HG02870 (cell line): ENCODE data around the gene BRSK2.
"Not testable (repeated sequence)": the region's sequence is repeated elsewhere in the genome, so short reads cannot be mapped to it uniquely, and the experiment has no call there.

ENCODE experiments used
- ATAC-seq: cut with Tn5 transposase; IDR thresholded peaks from one replicate; pipeline ENCODE4 v1.9.1; 2021; ENCODE audit warnings: mild to moderate bottlenecking, moderate library complexity; ENCODE audit not compliant: unreplicated experiment

The BRSK2 gene

DNA sequence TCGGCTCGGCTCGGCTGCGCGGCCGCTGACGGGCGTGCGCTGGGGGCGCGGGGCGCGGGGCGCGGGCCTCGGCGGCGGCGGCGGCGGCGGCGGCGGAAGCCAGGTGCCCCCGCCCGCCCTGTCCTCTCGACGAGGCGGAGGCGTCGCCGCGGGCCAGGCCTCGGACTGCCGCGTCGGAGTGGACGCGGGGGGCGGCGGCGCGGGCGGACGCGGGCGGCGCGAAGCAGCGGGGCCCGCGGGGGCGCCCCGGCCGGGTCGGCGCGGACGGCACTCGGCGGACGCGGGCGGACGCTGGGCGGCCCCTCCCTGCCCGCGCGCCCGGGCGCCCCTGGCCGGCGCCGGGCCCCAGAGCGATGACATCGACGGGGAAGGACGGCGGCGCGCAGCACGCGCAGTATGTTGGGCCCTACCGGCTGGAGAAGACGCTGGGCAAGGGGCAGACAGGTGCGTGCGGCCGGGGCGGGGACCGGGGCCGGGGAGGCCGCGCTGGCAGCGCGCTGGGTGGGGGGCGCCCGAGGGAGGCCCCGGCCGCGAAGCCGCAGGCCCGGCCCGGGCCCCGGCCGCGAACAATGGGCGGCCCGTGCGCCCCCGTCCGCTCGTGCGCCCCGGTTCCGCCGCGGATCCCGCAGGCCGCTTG, at the start of gene BRSK2:
BRSK2 (plus strand) TSS at position 3 of the 637 bp plus-strand sequence; CDS start at position 354, 351 bp downstream.
- no peak for ATAC-seq

DNA sequence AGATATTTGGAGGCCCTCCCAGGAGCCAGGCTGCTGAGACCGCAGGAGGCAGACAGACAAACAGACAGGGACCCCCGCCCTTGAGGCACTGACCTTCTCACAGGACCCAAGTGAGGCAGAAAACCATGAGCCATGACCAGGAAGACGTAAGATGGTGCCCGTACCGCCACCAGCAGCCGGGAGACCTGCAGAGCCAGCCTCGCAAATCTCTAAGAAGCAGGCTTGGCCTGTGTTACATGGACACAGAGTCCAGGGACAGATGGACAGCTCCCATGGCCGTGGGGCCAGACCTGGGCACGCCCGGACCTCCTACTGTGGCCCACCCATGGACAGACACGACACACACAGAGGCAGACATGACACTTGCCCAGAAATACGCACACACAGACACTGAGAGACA, 49.6 kb upstream of the BRSK2 start:
- ATAC-seq, result no peak

DNA sequence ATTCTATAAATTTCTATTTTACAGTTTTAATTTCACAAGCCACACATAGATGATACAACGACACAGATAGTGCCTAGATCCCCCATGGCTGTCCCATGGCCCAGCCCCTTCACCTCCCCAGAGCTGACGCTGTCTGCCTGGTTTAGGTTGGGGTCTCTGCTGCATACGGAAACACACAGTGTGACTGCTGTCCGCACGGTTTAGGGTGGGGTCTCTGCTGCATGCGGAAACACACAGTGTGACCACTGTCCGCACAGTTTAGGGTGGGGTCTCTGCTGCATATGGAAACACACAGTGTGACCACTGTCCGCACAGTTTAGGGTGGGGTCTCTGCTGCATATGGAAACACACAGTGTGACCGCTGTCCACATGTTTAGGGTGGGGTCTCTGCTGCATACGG, 48.5 kb upstream of the BRSK2 start:
- not testable (repeated sequence) for ATAC-seq

GRCh38 chr11:1341928-1342524, 47.7 kb upstream of the BRSK2 start:
- ATAC-seq, result no peak

- ATAC-seq, result no peak
Measured at GRCh38 chr11:1342946-1343345, 46.8 kb upstream of the BRSK2 start.

- ATAC-seq, result no peak
Measured at GRCh38 chr11:1343391-1344055, 46.2 kb upstream of the BRSK2 start.

GRCh38 chr11:1344056-1344635, 45.6 kb upstream of the BRSK2 start:
- no peak for ATAC-seq

DNA sequence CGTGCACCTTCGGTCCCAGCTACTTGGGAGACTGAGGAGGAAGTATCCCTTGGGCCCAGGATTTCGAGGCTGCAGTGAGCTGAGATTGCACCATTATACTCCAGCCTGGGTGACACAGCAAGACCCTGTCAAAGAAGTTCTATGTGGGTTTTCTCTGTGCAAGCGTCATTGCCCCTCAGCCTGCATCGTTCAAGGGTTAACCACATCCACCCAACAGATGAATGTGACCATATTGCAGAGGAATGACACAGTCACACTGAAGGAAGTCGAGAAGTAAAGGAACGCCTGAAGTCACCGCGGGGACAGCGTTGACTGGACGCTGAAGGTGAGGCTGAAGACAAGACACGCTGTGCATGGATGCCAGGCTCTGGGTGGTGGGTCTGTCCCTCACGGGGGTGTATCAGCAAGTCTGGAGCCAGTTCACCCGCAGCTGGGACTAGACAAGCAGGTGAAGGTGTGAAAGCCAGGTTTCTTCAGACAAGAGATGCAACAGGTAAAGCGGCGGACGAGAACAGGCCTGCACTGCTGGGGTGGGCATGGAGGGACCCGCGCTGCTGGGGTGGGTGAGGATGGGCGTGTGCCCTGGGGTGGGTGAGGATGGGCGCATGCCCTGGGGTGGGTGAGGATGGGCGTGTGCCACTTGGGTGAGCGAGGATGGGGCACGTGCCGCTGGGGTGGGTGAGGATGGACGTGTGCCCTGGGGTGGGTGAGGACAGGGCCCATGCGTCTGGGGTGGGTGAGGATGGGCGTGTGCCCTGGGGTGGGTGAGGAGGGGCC, 43.8 kb upstream of the BRSK2 start:
- no peak for ATAC-seq

DNA sequence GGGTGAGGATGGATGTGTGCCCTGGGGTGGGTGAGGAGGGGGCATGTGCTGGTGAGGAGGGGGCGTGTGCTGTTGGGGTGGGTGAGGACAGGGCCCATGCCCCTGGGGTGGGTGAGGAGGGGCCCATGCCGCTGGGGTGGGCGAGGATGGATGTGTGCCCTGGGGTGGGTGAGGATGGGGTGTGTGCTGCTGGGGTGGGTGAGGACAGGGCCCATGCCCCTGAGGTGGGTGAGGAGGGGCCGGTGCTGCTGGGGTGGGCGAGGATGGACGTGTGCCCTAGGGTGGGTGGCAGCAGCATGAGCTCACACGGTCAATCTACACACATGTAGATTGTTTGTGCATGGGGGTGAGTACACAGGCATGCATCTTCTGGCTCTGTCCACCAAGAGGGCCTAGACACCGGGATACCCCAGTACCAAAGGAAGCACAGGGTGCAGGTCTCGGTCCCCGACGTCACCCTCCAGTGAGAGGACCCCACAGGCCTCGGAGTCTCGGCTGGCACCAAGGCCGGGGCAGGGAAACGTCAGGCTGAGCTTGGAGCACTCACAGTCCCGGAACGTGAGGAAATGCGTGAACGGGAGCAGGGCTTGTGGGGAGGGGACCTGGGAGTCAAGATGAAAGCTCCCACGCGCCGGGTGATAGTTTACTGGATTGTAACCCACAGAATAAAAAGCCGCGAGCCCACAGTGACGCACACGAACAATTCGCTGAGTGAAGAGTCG, 42.9 kb upstream of the BRSK2 start:
- no peak for ATAC-seq

DNA sequence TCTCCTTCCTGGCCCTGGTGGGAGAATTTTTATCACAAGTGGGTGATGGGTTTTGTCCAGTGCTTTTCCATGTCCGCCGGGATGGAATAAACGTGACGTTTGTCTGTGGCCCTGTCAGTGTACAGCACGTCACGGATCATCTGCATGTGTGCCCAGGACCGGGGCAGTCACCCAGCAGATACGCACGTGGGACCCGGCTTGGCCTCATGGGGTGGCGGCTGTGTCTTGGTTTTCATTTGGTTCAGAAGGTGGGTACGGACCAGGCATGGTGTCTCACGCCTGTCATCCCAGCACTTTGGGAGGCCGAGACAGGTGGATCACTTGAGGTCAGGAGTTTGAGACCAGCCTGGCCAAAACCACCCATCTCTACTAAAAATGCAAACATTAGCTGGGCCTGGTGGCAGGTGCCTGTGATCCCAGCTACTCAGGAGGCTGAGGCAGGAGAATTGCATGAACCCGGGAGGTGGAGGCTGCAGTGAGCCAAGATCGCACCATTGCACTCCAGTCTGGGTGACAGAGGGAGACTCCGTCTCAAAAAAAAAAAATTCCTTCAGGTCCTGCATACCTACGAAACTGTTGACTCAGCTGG, 42.2 kb upstream of the BRSK2 start:
- not testable (repeated sequence) for ATAC-seq

DNA sequence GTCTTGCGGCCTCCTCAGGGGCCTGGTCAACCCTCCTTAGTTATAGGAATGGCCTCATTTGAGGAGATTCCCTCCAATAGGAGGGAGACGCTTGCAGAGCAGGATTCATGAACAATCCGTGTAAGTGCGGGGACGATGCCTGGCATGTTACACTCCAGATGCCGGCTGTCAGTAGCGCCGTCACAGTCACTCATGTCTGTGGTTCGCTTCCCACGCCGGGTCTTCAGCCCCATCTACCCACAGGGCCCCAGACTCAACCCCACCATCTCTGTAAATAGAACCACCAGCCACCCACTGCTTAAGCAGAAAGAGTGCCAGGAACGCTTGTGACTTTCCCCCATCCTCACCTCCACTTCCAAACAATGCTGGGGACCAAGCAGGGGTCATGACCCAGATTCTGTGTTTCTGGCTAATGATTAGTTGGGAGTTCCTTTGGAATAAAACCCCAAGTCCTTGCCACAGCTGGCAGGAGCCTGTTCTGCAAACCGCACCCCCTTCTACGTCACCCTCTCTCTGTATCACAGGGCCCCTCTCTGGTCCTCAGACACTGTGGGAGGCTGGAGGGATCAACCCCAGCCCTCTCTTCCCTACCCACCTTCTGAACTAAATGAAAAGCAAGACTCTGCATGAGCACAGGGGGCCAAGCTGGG, 41.5 kb upstream of the BRSK2 start:
- no peak for ATAC-seq

DNA sequence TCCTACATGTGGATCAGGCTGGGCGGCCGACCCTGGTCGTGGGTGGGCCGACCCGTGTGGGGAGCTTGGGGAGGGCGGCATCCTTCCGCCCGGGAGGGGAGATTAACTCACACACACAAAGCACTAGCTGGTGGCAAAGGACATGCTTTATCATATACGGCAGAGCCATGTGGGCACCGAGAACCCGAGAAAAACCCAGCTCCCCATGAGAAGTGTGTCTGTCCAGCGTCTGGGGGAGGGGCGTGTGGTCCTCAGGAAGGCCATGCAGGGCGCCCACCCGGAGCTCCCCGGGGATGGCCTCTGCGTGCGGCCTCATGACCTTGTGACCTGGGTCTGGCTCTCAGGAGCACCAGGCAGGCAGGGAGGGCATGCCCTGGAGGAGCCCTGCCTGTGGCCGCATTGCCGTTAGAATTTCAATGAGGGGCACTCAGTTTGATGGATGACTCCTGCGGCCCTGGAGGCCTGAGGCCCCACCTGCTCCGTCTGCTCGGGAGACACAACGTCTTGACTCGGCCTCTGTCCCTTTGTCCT, 40.9 kb upstream of the BRSK2 start:
- no peak for ATAC-seq

- no peak for ATAC-seq
Measured at GRCh38 chr11:1349327-1350041, 40.2 kb upstream of the BRSK2 start.

GRCh38 chr11:1350086-1350725, 39.5 kb upstream of the BRSK2 start:
- no peak for ATAC-seq

DNA sequence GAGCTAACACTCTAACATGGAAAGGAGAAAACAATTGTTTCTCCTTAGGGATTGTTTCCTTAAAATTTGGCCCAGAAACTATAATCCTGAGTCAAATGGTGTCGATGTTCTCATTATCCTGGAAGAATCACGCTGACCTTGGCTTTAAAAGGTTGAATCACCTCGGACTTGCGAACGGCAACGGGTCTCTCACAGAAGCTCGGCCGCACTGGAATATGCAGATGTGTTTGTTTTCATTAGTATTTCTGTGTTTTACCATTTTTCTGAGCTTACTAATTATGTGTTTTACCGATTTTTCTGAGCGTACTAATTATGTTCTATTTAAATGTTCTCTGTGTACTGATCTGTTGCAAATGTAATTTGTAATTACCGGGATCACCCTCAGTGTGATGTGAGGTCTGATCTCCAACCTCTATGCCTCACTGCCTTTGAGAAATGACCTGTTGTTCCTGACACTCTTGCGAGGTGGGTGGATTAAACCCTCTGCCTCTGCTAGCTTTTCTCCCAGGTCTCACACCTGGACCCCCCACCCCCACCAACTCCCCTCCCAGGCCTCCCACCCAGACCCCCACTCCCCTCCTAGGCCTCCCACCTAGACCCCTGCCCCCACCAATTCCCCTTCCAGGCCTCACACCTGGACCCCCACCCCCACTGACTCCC, 38.3 kb upstream of the BRSK2 start:
- no peak for ATAC-seq

GRCh38 chr11:1352696-1353382, 36.9 kb upstream of the BRSK2 start:
- no peak for ATAC-seq
